Measurements from ENCODE around the gene MRPS18B. TPM values are rescaled to one million over a fixed set of nuclear protein-coding genes. Genes with fewer than 3 reads are reported as not detected.
"Not testable (repeated sequence)": the region's sequence is repeated elsewhere in the genome, so short reads cannot be mapped to it uniquely, and the experiment has no call there.

Gene MRPS18B
- total RNA-seq: 129 TPM
- long read RNA-seq, transcript MRPS18B-206 (7 exons, 1,532 nt): major isoform, 73 of 84 reads
- long read RNA-seq, partial matches to known transcripts: 6 of 84 reads
- long read RNA-seq, other reads (novel, unspliced or antisense): 5 of 84 reads

- DNase-seq (ENCODE audit: missing footprints) (peak; percentile 99), ATAC-seq (peak; percentile 90)
- intact Hi-C loops (cut with DNase I): loop anchor here (2.0 to 5.0 kb wide), 2 partner anchors 55 to 61 kb away; partner anchors contain the start of genes DHX16, GNL1 and PRR3
Measured at GRCh38 chr6:30617565-30618269, at the start of gene MRPS18B. MRPS18B (plus strand) TSS chr6:30617840; CDS start chr6:30617866, 26 bp downstream.

GRCh38 chr6:30568245-30568644 lies 49.4 kb upstream of the MRPS18B start:
- DNase-seq (ENCODE audit: missing footprints): no peak
- no peak for ATAC-seq
- intact Hi-C loops (cut with DNase I): no loop called here

GRCh38 chr6:30570263-30570662 lies 47.4 kb upstream of the MRPS18B start:
- intact Hi-C loops (cut with DNase I): loop anchor here (2.0 to 5.0 kb wide), 2 partner anchors 13 to 42 kb away; partner anchors contain the start of genes GNL1 and PRR3
- DNase-seq (ENCODE audit: missing footprints) (no peak), ATAC-seq (no peak)

- ATAC-seq (peak; percentile 7), DNase-seq (ENCODE audit: missing footprints) (peak; percentile 64)
- intact Hi-C loops (cut with DNase I): loop anchor here (2.0 to 5.0 kb wide), 2 partner anchors 14 to 42 kb away; partner anchors contain the start of genes GNL1 and PRR3
Measured at GRCh38 chr6:30570740-30571074, 46.9 kb upstream of the MRPS18B start.

GRCh38 chr6:30571075-30571761 lies 46.4 kb upstream of the MRPS18B start, which contains the start of gene ABCF1:
ABCF1 (plus strand) TSS chr6:30571442; CDS start chr6:30571488, 46 bp downstream.
- intact Hi-C loops (cut with DNase I): loop anchor here (2.0 to 5.0 kb wide), 2 partner anchors 14 to 41 kb away; partner anchors contain the start of genes GNL1 and PRR3
- ATAC-seq (peak; percentile 99), DNase-seq (ENCODE audit: missing footprints) (peak; percentile 100)

GRCh38 chr6:30571762-30572082 lies 45.9 kb upstream of the MRPS18B start:
- DNase-seq (ENCODE audit: missing footprints) (no peak), ATAC-seq (no peak)
- intact Hi-C loops (cut with DNase I): loop anchor here (2.0 to 5.0 kb wide), 2 partner anchors 15 to 41 kb away; partner anchors contain the start of genes GNL1 and PRR3

- DNase-seq (ENCODE audit: missing footprints) (no peak), ATAC-seq (no peak)
- intact Hi-C loops (cut with DNase I): loop anchor here (5.0 kb wide), 1 partner anchor 40 kb away; no protein-coding TSS in a partner anchor
Measured at GRCh38 chr6:30572148-30572547, 45.5 kb upstream of the MRPS18B start.

- no peak for DNase-seq (ENCODE audit: missing footprints)
- intact Hi-C loops (cut with DNase I): loop anchor here (5.0 kb wide), 1 partner anchor 39 kb away; no protein-coding TSS in a partner anchor
- no peak for ATAC-seq
Measured at GRCh38 chr6:30573113-30573512, 44.5 kb upstream of the MRPS18B start.

- no peak for ATAC-seq
- intact Hi-C loops (cut with DNase I): no loop called here
Measured at GRCh38 chr6:30578051-30578450, 39.6 kb upstream of the MRPS18B start.

GRCh38 chr6:30583921-30584320 lies 33.7 kb upstream of the MRPS18B start:
- DNase-seq (ENCODE audit: missing footprints) (no peak), ATAC-seq (no peak)
- intact Hi-C loops (cut with DNase I): no loop called here

More at GRCh38 chr6:30578051-30578450, 39.6 kb upstream of the MRPS18B start:
- DNase-seq (ENCODE audit: missing footprints): no peak

- intact Hi-C loops (cut with DNase I): no loop called here
- DNase-seq (ENCODE audit: missing footprints) (no peak), ATAC-seq (no peak)
Measured at GRCh38 chr6:30589754-30590358, 27.8 kb upstream of the MRPS18B start.

GRCh38 chr6:30590509-30590908 lies 27.1 kb upstream of the MRPS18B start:
- DNase-seq (ENCODE audit: missing footprints) (no peak), ATAC-seq (peak; percentile 13)
- intact Hi-C loops (cut with DNase I): no loop called here

GRCh38 chr6:30591008-30591407 lies 26.6 kb upstream of the MRPS18B start:
- ATAC-seq (no peak), DNase-seq (ENCODE audit: missing footprints) (no peak)
- intact Hi-C loops (cut with DNase I): no loop called here

GRCh38 chr6:30592287-30592686 lies 25.4 kb upstream of the MRPS18B start:
- DNase-seq (ENCODE audit: missing footprints) (no peak), ATAC-seq (no peak)
- intact Hi-C loops (cut with DNase I): no loop called here

GRCh38 chr6:30597315-30598144 lies 20.1 kb upstream of the MRPS18B start:
- not testable (repeated sequence) for DNase-seq (ENCODE audit: missing footprints)
- peak; percentile 63 for ATAC-seq
- intact Hi-C loops (cut with DNase I): loop anchor here (5.0 kb wide), 2 partner anchors 55 to 115 kb away; no protein-coding TSS in a partner anchor

- intact Hi-C loops (cut with DNase I): loop anchor here (5.0 kb wide), 2 partner anchors 57 to 117 kb away; no protein-coding TSS in a partner anchor
- ATAC-seq: peak; percentile 3
- DNase-seq (ENCODE audit: missing footprints): no peak
Measured at GRCh38 chr6:30598912-30599624, 18.6 kb upstream of the MRPS18B start.

- intact Hi-C loops (cut with DNase I): loop anchor here (5.0 kb wide), 2 partner anchors 57 to 117 kb away; no protein-coding TSS in a partner anchor
- DNase-seq (ENCODE audit: missing footprints) (no peak), ATAC-seq (no peak)
Measured at GRCh38 chr6:30599625-30600324, 17.9 kb upstream of the MRPS18B start.

Data from Right ventricle myocardium inferior (tissue), 1 donor.